H1 (cell line): ENCODE results near the gene TOMT. TPM values are rescaled to one million over a fixed set of nuclear protein-coding genes. Genes with fewer than 3 reads are reported as not detected.
"Not testable (repeated sequence)": the region's sequence is repeated elsewhere in the genome, so short reads cannot be mapped to it uniquely, and the experiment has no call there.

Source experiments
- CTCF ChIA-PET: fragments of 300-600 bp; sonication (Branson Sonifier 250); formaldehyde crosslinking; loops from one replicate; lab custom pipeline; 2021; ENCODE audit not compliant: partially characterized antibody; lab: Charles Lee
- POLR2A ChIA-PET: fragments of 300-600 bp; sonication (Branson Sonifier 250); formaldehyde crosslinking; loops from one replicate; lab custom pipeline; 2021; ENCODE audit warnings: inconsistent platforms; ENCODE audit not compliant: partially characterized antibody; lab: Charles Lee
- DNase-seq, 2 experiments: peaks; one replicate each; pipeline versions ENCODE4 v3.0.0 to v3.0.0-alpha.2; 2010 to 2022; ENCODE audit warnings: low spot score in 2 of 2, low read depth in 1 of 2, mixed read lengths in 1 of 2
- FAIRE-seq: peaks from 2 replicates; lab custom pipeline; 2011; peaks lifted over from hg19 to GRCh38; lab: Jason Lieb, UNC
- H2AFZ ChIP-seq: 2 replicates; pipeline ENCODE4 v1.8.1; 2012; ENCODE audit warnings: low read length, inconsistent platforms
- H2AK5ac ChIP-seq: 2 replicates; pipeline ENCODE4 v1.6.1; 2013; ENCODE audit warnings: low read depth, low read length
- H2BK120ac ChIP-seq: replicated peaks from 2 replicates; pipeline ENCODE3; 2013; ENCODE audit warnings: low read depth, low read length, inconsistent platforms
- H2BK12ac ChIP-seq: 2 replicates; pipeline ENCODE4 v1.6.1; 2013; ENCODE audit warnings: low read depth, low read length
- H2BK15ac ChIP-seq: 2 replicates; pipeline ENCODE4 v1.6.1; 2013; ENCODE audit warnings: low read length
- H2BK20ac ChIP-seq: 2 replicates; pipeline ENCODE4 v1.6.1; 2013; ENCODE audit warnings: low read length
- H2BK5ac ChIP-seq: 2 replicates; pipeline ENCODE4 v1.6.1; 2013; ENCODE audit warnings: low read depth, low read length
- H3K14ac ChIP-seq: 2 replicates; pipeline ENCODE4 v1.6.1; 2013; ENCODE audit warnings: inconsistent platforms; ENCODE audit not compliant: insufficient read length
- H3K18ac ChIP-seq: 2 replicates; pipeline ENCODE4 v1.6.1; 2013; ENCODE audit warnings: low read length; ENCODE audit errors: extremely low read depth
- H3K23ac ChIP-seq: 2 replicates; pipeline ENCODE4 v1.6.1; 2013; ENCODE audit warnings: inconsistent platforms; ENCODE audit not compliant: insufficient read length
- H3K23me2 ChIP-seq: 2 replicates; pipeline ENCODE4 v1.6.1; 2013; ENCODE audit warnings: low read depth, low read length
- H3K27ac ChIP-seq: 2 replicates; pipeline ENCODE4 v1.6.1; 2011; ENCODE audit warnings: low read depth, low read length, inconsistent platforms
- H3K27me3 ChIP-seq, 4 experiments: replicated peaks in 1 of 4; 1 replicate in 1 of 4; 2 replicates in 3 of 4; pipeline versions ENCODE4 v1.6.1 to v1.8.1; 2011 to 2013; ENCODE audit warnings: low read length in 3 of 4, mild to moderate bottlenecking in 3 of 4, inconsistent platforms in 2 of 4, mixed read lengths in 2 of 4, moderate library complexity in 1 of 4; ENCODE audit not compliant: control insufficient read depth in 3 of 4, insufficient read depth in 3 of 4; ENCODE audit errors: extremely low read depth in 1 of 4
- H3K36me3 ChIP-seq, 4 experiments: 2 replicates each; pipeline versions ENCODE4 v1.6.1 to v1.8.1; 2011 to 2013; ENCODE audit warnings: mild to moderate bottlenecking in 4 of 4, low read length in 3 of 4, moderate library complexity in 2 of 4, control low read depth in 1 of 4, inconsistent platforms in 1 of 4; ENCODE audit not compliant: insufficient read depth in 4 of 4, control insufficient read depth in 2 of 4
- H3K4ac ChIP-seq: replicated peaks from 2 replicates; pipeline ENCODE3; 2013; ENCODE audit warnings: low read length, low read depth, mixed read lengths, inconsistent platforms; ENCODE audit not compliant: insufficient read length
- H3K4me1 ChIP-seq, 4 experiments: replicated peaks in 1 of 4; 1 replicate in 1 of 4; 2 replicates in 3 of 4; pipeline versions ENCODE4 v1.6.1 to v1.8.1; 2011 to 2013; ENCODE audit warnings: low read length in 3 of 4, inconsistent platforms in 2 of 4, mixed read lengths in 1 of 4; ENCODE audit not compliant: insufficient read depth in 4 of 4, control insufficient read depth in 3 of 4
- H3K4me2 ChIP-seq, 2 experiments: 2 replicates each; pipeline versions ENCODE4 v1.6.1 to v1.8.1; 2011 to 2013; ENCODE audit warnings: low read depth in 2 of 2, low read length in 2 of 2, control low read depth in 1 of 2, inconsistent platforms in 1 of 2, mild to moderate bottlenecking in 1 of 2; ENCODE audit not compliant: insufficient read depth in 1 of 2
- H3K4me3 ChIP-seq, 4 experiments: fragments of 200-600, 300-600 bp in 1 of 4; sonication (generic), shearing (Covaris generic), sonication (Bioruptor Twin) in 1 of 4; 2 replicates each; pipeline versions ENCODE4 v1.5.1 to v1.8.1; 2011 to 2016; ENCODE audit warnings: low read length in 4 of 4, low read depth in 3 of 4, control low read depth in 2 of 4, inconsistent platforms in 2 of 4, mild to moderate bottlenecking in 2 of 4, mixed read lengths in 1 of 4, moderate library complexity in 1 of 4; ENCODE audit not compliant: insufficient read depth in 2 of 4; ENCODE audit errors: extremely low read depth in 1 of 4
- H3K56ac ChIP-seq: replicated peaks from 2 replicates; pipeline ENCODE3; 2013; ENCODE audit warnings: low read depth, mild to moderate bottlenecking, mixed read lengths, low read length, inconsistent platforms; ENCODE audit not compliant: insufficient read length
- H3K79me1 ChIP-seq: 2 replicates; pipeline ENCODE4 v1.6.1; 2013; ENCODE audit warnings: low read depth, low read length, control low read depth
- H3K79me2 ChIP-seq, 2 experiments: 2 replicates each; pipeline versions ENCODE4 v1.6.1 to v1.8.1; 2012 to 2013; ENCODE audit warnings: low read length in 2 of 2, mild to moderate bottlenecking in 2 of 2, inconsistent platforms in 1 of 2; ENCODE audit not compliant: insufficient read depth in 2 of 2, control insufficient read depth in 1 of 2
- H3K9ac ChIP-seq, 4 experiments: replicated peaks in 1 of 4; 1 replicate in 1 of 4; 2 replicates in 3 of 4; pipeline versions ENCODE4 v1.6.1 to v1.8.1; 2011 to 2013; ENCODE audit warnings: low read depth in 3 of 4, low read length in 3 of 4, control low read depth in 2 of 4, mild to moderate bottlenecking in 2 of 4, moderate library complexity in 2 of 4, inconsistent platforms in 1 of 4; ENCODE audit errors: extremely low read depth in 1 of 4
- H3K9me3 ChIP-seq, 2 experiments: 2 replicates each; pipeline versions ENCODE4 v1.6.1 to v1.8.1; 2012 to 2013; ENCODE audit warnings: mild to moderate bottlenecking in 2 of 2, moderate library complexity in 2 of 2, control low read depth in 1 of 2, inconsistent platforms in 1 of 2, low read depth in 1 of 2, low read length in 1 of 2, mixed read lengths in 1 of 2; ENCODE audit not compliant: insufficient read depth in 2 of 2
- H4K20me1 ChIP-seq, 2 experiments: replicated peaks in 1 of 2; 2 replicates each; pipeline versions ENCODE3 to v1.8.1; 2011 to 2013; ENCODE audit warnings: inconsistent platforms in 2 of 2, low read length in 2 of 2, mild to moderate bottlenecking in 1 of 2; ENCODE audit not compliant: insufficient read depth in 2 of 2, control insufficient read depth in 1 of 2
- H4K5ac ChIP-seq: 2 replicates; pipeline ENCODE4 v1.6.1; 2013; ENCODE audit warnings: low read length, low read depth, mixed read lengths, inconsistent platforms; ENCODE audit not compliant: insufficient read length
- H4K8ac ChIP-seq: 2 replicates; pipeline ENCODE4 v1.8.0; 2013; ENCODE audit warnings: mild to moderate bottlenecking, moderate library complexity, low read length, inconsistent platforms; ENCODE audit not compliant: insufficient read depth; ENCODE audit errors: extremely low read depth
- H4K91ac ChIP-seq: replicated peaks from 2 replicates; pipeline ENCODE3; 2013; ENCODE audit warnings: low read length, mixed read lengths, inconsistent platforms; ENCODE audit not compliant: insufficient read length
- WGBS, 2 experiments: shearing (Covaris generic) in 1 of 2; methylation state at CpG; one replicate each; pipeline versions ENCODE4 v1.1.6 to v1.1.7; 2013 to 2015; ENCODE audit warnings: low lambda C conversion rate in 2 of 2, mixed read lengths in 2 of 2, inconsistent platforms in 1 of 2, low coverage in 1 of 2, missing lambda C conversion rate in 1 of 2; ENCODE audit not compliant: insufficient replicate concordance in 2 of 2, insufficient coverage in 1 of 2, insufficient read length in 1 of 2; ENCODE audit errors: extremely low coverage in 1 of 2, missing lambda C conversion rate in 1 of 2; 5-methylcytosine and 5-hydroxymethylcytosine counted together
- polyA plus RNA-seq, 7 experiments: library from polyadenylated mRNA; depleted of rRNA in 3 of 7; stranded (reverse) in 5 of 7; unstranded in 2 of 7; fragments of >200 nt in 5 of 7; fragments of 200-250 nt in 2 of 7; gene quantifications; 1 replicate in 5 of 7; 2 replicates in 1 of 7; 4 replicates in 1 of 7; pipeline versions ENCODE4 v1.2.1 to v1.2.3, GENCODE V29; 2011 to 2013; ENCODE audit warnings: missing spikeins in 2 of 7, mixed read lengths in 2 of 7
- total RNA-seq: library from RNA; stranded (reverse); fragmentation: NEBNext Ultra II Directional; extraction: Animal tissue kit (Norgen Biotek cat#: 25700); gene quantifications from 2 replicates; pipeline ENCODE4 v1.2.1, GENCODE V29; 2021

Gene TOMT
- total and polyA plus RNA-seq, 2 of the 8 experiments (the other 6 are each of a cell fraction or from before 2014, with no cell fraction given) = 0.11 TPM; not detected in 1

- H3K27me3 ChIP-seq, H2BK15ac ChIP-seq, H3K9me3 ChIP-seq, H3K18ac ChIP-seq, H3K23ac ChIP-seq, DNase-seq, H3K27ac ChIP-seq, H3K56ac ChIP-seq, H4K91ac ChIP-seq, H3K79me1 ChIP-seq, H3K9ac ChIP-seq, H3K23me2 ChIP-seq, H3K4me2 ChIP-seq, FAIRE-seq, H4K8ac ChIP-seq, H3K4ac ChIP-seq, H4K5ac ChIP-seq, H2BK12ac ChIP-seq, H3K14ac ChIP-seq, H3K4me1 ChIP-seq, H4K20me1 ChIP-seq, H3K4me3 ChIP-seq, H2BK20ac ChIP-seq, H2AFZ ChIP-seq, H2BK5ac ChIP-seq, H3K79me2 ChIP-seq, H3K36me3 ChIP-seq, H2BK120ac ChIP-seq, H2AK5ac ChIP-seq: not testable (repeated sequence)
- CTCF ChIA-PET = interaction anchor here (0.7 to 10.4 kb wide), 11 partner anchors 10 to 278 kb away, joined by 3 to 71 read pairs (median 3); no protein-coding TSS in a partner anchor
- POLR2A ChIA-PET = interaction anchor here (0.6 kb wide), 1 partner anchor 1629 kb away, joined by 4 read pairs; no protein-coding TSS in a partner anchor
- 88% methylated on average over 6 of the region's 6 CpGs; no CpG with 5 or more reads in 1 of the 2 experiments for WGBS, 2 experiments
Measured at GRCh38 chr11:72153874-72154273, 48.1 kb downstream of the TOMT start.
